ENCODE results near the gene UGT1A6. TPM values are rescaled to one million over a fixed set of nuclear protein-coding genes. Genes with fewer than 3 reads are reported as not detected.

The UGT1A6 gene
- total and polyA plus RNA-seq, 12 donors: not detected

GRCh38 chr2:233673896-233674295 is 18.8 kb upstream of the UGT1A6 start:
- ATAC-seq: no peak

GRCh38 chr2:233674314-233674713 is 18.4 kb upstream of the UGT1A6 start:
- TF ChIP-seq CTCF (IDR thresholded peaks at IDR 0.05): no peak
- intact Hi-C loops (cut with DNase I): no loop called here
- DNase-seq: no peak
- H3K27ac ChIP-seq: no peak overlapping the region
- no peaks in the 10 kb centered on the region for H3K36me3 ChIP-seq
- H3K4me3 ChIP-seq: no peak overlapping the region
- no peaks in the 10 kb centered on the region for H3K9me3 ChIP-seq
- ATAC-seq: no peak
- WGBS, 2 donors: 44 to 48% methylated on average over 1 of the region's 1 CpG
- H3K4me1 ChIP-seq: no peaks in the 10 kb centered on the region
- H3K27me3 ChIP-seq: peaks cover 0 to 25% (median 0%) of the 10 kb centered on the region in 7 donors

More at GRCh38 chr2:233673896-233674295, 18.8 kb upstream of the UGT1A6 start:
- Histone ChIP-seq H3K4me1 (no peaks in the 10 kb centered on the region), H3K9me3 (no peaks in the 10 kb centered on the region), H3K27me3 (peaks cover 0 to 22% (median 0%) of the 10 kb centered on the region in 7 donors), H3K27ac (no peak overlapping the region), H3K4me3 (no peak overlapping the region), H3K36me3 (no peaks in the 10 kb centered on the region)
- DNase-seq: no peak
- TF ChIP-seq CTCF (IDR thresholded peaks at IDR 0.05): no peak
- intact Hi-C loops (cut with DNase I): no loop called here

GRCh38 chr2:233674995-233675394 is 17.7 kb upstream of the UGT1A6 start:
- Histone ChIP-seq H3K36me3 (no peaks in the 10 kb centered on the region), H3K4me1 (no peaks in the 10 kb centered on the region), H3K27me3 (peaks cover 0 to 25% (median 0%) of the 10 kb centered on the region in 7 donors), H3K4me3 (no peak overlapping the region), H3K9me3 (no peaks in the 10 kb centered on the region), H3K27ac (no peak overlapping the region)
- ATAC-seq: no peak
- no peak for DNase-seq
- no peak for TF ChIP-seq CTCF (IDR thresholded peaks at IDR 0.05)
- 27 to 43% methylated on average over 4 of the region's 4 CpGs for WGBS, 2 donors
- intact Hi-C loops (cut with DNase I): no loop called here

GRCh38 chr2:233676046-233676445 is 16.6 kb upstream of the UGT1A6 start:
- DNase-seq (no peak), ATAC-seq (no peak)
- intact Hi-C loops (cut with DNase I): no loop called here
- Histone ChIP-seq H3K27ac (no peak overlapping the region), H3K36me3 (no peaks in the 10 kb centered on the region), H3K4me1 (no peaks in the 10 kb centered on the region), H3K9me3 (no peaks in the 10 kb centered on the region), H3K4me3 (no peak overlapping the region), H3K27me3 (peaks cover 0 to 27% (median 0%) of the 10 kb centered on the region in 7 donors)
- no peak for TF ChIP-seq CTCF (IDR thresholded peaks at IDR 0.05)
- 79 to 85% methylated on average over 2 of the region's 2 CpGs for WGBS, 2 donors

Data from heart right ventricle (tissue), 16 donors.